ENCODE measurements around the gene DDI2.
"Not testable (repeated sequence)": the region's sequence is repeated elsewhere in the genome, so short reads cannot be mapped to it uniquely, and the experiment has no call there.

The DDI2 gene

GRCh38 chr1:15617173-15618076, at the start of gene DDI2:
TSS of gene DDI2 (plus strand) at chr1:15617458. CDS start at chr1:15617671, 213 bp downstream.
- peak; percentile 95 for DNase-seq (ENCODE audit: low spot score)

GRCh38 chr1:15568387-15569073, 48.7 kb upstream of the DDI2 start:
- no peak for DNase-seq (ENCODE audit: low spot score)

DNA sequence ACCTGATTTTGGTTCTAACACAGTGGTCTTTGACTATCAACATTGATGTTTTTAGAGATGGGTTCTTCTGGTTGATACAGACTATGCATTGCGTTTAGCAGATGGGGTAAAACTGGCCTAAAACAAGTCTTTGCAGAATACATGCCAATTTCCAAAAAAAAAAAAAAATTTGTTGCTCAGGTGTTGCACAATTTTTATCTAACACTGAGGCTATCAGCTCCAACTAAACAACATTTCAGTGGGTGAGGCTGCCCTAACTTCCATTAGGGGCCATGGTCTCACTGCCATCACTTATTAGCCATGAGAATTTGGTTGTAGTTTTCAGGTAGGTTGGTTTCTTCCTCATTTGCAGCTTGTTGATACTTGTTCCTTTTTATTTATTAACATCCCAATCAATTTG, 46.4 kb upstream of the DDI2 start:
- no peak for DNase-seq (ENCODE audit: low spot score)

GRCh38 chr1:15571266-15571665, 46.0 kb upstream of the DDI2 start:
- no peak for DNase-seq (ENCODE audit: low spot score)

- DNase-seq (ENCODE audit: low spot score): no peak
Observed at GRCh38 chr1:15573477-15573876, 43.8 kb upstream of the DDI2 start.

DNA sequence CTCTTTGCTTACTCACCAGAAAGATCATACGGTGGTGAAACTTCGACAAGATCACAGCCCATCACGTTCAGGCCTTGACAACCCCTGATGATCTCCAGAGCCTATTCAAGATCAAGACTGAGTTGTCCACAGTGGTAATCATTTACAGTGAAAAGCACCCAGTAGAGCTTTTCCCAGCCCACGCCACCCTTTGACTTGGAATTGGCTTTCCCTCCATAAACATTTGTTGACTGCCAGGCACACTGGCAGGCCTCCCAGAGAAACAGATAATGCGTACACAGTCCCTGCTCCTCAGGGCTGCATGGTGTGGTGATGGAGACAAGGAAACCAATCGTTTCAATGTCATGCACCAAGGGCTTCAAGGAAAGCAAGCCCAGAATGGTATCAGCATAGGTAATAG, 42.5 kb upstream of the DDI2 start:
- DNase-seq (ENCODE audit: low spot score): no peak

DNA sequence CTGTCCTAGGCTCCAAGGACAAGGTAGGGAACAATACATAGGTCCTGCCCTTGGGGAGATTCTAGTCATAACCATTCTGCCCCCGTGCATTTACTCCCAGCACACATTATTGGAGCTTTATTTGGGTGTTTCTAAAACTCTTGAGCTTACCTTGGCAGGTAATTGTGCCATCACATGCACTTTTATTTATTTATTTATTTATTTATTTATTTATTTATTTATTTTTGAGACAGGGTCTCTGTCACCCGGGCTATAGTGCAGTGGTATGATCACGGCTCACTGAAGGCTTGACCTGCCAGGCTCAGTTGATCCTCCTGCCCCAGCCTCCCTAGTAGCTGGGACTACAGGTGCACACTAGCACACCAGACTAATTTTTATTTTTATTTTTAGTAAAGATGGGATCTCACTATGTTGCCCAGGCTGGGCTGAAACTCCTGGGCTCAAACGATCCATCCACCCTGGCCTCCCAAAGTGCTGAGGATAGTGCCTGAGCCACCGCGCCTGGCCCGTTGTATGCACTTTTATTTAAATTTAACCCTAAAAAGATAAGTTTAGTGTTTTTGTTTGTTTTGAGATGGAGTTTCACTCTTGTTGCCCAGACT, 41.6 kb upstream of the DDI2 start:
- DNase-seq (ENCODE audit: low spot score): no peak

- DNase-seq (ENCODE audit: low spot score): no peak
Observed at GRCh38 chr1:15577691-15578090, 39.6 kb upstream of the DDI2 start.

DNA sequence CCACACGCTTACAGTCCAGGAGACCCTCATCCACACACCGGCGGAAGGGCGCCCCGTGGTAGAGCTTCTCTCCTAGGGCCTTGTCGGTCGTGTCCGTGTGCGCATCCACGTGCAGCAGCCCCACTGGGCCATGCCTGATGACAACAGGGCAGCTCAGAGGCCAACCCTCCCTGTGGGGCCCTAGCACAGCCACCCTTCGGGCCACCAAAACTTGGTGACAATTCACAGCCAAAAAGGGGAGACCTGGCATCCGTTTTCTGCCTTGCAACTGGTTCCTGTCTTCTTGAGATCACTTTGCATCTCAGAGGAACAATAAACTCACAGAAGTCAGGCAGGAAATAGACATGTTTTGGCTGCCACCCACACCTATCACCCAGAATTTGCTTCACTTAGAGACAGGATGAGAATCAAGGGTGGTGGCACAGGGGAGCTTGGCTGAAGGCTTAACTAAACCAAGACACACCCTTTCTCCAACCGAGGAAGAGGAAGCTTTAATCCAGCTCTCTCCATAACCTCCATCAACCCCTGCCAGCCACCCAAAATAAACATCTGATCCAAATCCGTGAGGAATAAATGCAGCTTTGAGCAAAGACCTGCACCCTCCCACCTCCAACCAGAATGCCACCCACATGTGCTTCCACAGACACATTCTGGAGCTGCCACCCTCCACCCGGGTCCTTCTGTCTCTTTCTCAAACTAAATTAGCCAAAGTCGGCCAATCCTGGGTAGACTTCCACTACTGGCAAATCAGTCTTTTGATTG, 38.2 kb upstream of the DDI2 start:
- DNase-seq (ENCODE audit: low spot score): no peak

GRCh38 chr1:15579683-15580047, 37.6 kb upstream of the DDI2 start:
- no peak for DNase-seq (ENCODE audit: low spot score)

DNA sequence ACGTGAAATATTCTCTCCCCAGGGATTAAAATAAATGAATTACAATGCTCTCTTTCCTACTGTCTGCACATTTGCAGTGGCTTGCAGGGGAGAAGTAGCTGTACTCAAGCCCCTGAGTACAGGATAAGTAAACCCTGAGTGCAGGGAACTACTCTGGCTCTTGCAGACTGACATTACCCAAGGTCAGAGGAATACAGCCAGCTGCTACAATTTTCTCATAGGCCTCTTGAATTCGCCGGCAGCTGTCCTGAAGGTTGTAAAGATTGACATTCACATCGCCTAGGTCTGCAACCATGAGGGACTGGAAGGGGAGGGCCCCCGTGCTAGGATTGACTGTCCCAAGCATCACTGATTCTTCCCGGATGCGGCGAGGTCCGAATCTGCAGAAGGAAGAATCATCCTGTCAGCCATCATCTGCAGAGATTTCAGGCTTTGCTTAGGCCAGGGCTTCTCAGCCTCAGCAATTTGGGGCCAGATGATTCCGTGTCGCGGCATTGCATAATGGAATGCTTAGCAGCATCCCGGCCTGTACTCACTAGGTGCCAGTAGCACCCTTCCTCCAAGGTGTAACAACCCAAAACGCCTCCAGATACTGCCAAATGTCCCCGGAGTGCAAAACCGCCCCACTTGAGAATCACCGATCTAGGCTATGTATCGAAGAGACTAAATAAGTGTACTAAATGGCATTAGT, 34.1 kb upstream of the DDI2 start:
- DNase-seq (ENCODE audit: low spot score): no peak

DNA sequence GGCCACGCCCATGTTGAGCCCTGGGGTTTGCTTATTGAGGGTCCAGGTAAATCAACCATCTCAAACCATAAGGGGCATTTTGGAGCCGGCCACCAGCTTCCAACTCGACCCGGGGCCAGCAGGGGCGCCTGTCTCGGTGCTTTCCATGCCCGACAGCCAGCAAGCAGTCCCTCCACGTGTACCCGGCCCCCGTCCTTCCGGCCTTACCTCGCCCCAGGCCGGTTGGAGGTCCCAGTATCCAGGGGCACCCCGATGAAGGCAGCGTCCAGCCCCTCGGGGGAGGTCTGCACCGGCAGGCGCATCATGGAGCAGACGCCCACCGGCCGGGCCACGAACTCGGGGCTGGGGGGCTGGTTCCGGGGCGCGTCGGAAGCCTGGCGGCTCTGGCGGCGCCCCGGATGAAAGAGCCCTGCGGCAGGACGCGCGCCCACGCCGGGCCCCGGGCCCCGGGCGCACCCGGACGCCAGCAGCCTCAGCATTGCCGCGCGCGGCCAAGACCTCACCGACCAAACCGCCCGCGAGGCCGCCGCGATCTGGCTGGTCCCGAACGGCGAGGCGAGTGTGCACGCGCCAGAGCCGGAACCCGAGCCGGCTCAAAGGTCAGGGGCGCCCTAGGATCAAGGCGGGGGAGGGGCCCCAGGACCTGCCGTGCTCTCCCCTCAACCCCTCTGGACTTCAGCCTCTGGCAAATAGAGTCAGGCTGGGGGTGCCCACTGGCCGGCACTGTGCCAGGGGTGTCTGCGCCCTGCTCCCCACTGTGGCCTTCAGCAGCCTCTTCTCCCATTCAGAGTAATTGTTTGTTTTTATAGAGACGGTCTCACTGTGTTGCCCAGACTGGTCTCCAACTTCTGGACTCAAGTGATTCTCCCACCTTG, 32.5 kb upstream of the DDI2 start, which contains the start of gene AGMAT:
TSS of gene AGMAT (minus strand) at position 563 of the 875 bp plus-strand sequence. CDS start at position 479, 84 bp downstream.
- DNase-seq (ENCODE audit: low spot score): peak; percentile 82

- no peak for DNase-seq (ENCODE audit: low spot score)
Observed at GRCh38 chr1:15592285-15592684, 25.0 kb upstream of the DDI2 start.

GRCh38 chr1:15595809-15596617, 21.2 kb upstream of the DDI2 start:
- no peak for DNase-seq (ENCODE audit: low spot score)

DNA sequence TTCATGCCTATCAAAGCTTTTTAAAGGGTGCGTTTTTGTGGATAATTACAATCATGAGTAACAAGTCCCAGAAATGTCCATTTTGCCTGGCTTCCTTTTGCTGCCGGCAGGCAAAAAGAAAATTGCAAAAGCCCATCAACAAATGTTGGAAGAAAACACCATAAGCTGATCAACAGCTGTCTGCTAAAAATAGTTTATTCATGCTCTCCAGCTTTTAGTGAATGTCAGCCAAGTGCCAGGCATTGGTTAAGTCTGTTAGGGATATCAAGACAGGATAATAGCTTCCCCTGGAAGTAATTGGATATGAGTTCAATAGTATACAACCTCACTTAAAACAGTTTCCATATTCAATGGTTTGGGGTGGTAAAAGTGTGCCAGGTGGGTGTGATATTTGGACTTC, 18.8 kb upstream of the DDI2 start:
- DNase-seq (ENCODE audit: low spot score): no peak

GRCh38 chr1:15603050-15603965, 13.9 kb upstream of the DDI2 start:
- DNase-seq (ENCODE audit: low spot score): peak; percentile 94

DNA sequence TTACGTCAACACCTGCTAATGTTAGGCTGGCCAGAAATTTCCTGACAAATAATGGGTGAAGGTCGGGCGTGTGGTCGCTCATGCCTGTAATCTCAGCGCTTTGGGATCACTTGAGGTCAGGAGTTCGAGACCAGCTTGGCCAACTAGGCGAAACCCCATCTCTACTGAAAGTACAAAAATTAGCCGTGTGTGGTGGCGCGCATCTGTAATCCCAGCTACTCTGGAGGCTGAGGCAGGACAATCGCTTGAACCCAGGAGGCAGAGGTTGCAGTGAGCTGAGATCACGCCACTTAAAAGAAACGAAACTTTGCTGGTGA, 13.3 kb upstream of the DDI2 start:
- DNase-seq (ENCODE audit: low spot score): not testable (repeated sequence)

DNA sequence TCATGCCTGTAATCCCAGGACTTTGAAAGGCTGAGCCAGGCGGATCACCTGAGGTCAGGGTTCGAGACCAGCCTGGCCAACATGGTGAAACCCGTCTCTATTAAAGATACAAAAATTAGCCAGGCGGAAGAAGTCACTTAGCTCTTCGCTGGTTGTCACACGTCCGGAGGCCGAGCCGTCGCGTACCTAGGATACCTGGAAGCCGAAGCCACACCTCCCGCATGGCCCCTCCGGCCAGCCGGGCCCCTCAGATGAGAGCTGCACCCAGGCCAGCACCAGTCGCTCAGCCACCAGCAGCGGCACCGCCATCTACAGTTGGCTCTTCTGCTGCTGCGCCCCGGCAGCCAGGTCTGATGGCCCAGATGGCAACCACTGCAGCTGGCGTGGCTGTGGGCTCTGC, 12.9 kb upstream of the DDI2 start:
- DNase-seq (ENCODE audit: low spot score): not testable (repeated sequence)
